Measurements from ENCODE around the gene RERE.
A peak's percentile ranks its signal among the peaks of the same experiment; 100 is the strongest.

RERE gene

GRCh38 chr1:8337776-8338525, 479.5 kb downstream of the RERE start:
- DNase-seq: no peak

GRCh38 chr1:8335246-8335645, 482.2 kb downstream of the RERE start:
- no peak for DNase-seq

- no peak for DNase-seq
Observed at GRCh38 chr1:8334106-8334851, 483.2 kb downstream of the RERE start.

GRCh38 chr1:8333246-8333987, 484.0 kb downstream of the RERE start:
- DNase-seq: no peak

GRCh38 chr1:8332806-8333205, 484.6 kb downstream of the RERE start:
- DNase-seq: no peak

GRCh38 chr1:8330271-8331125, 486.9 kb downstream of the RERE start:
- DNase-seq: no peak

- DNase-seq: no peak
Observed at GRCh38 chr1:8329858-8330257, 487.6 kb downstream of the RERE start.

GRCh38 chr1:8329439-8329838, 488.0 kb downstream of the RERE start:
- no peak for DNase-seq

GRCh38 chr1:8328271-8328670, 489.2 kb downstream of the RERE start:
- DNase-seq: no peak

GRCh38 chr1:8326265-8326664, 491.2 kb downstream of the RERE start:
- DNase-seq: no peak

GRCh38 chr1:8325771-8326170, 491.7 kb downstream of the RERE start:
- DNase-seq: no peak

GRCh38 chr1:8324176-8324810, 493.1 kb downstream of the RERE start:
- no peak for DNase-seq

GRCh38 chr1:8323706-8324105, 493.7 kb downstream of the RERE start:
- no peak for DNase-seq

- no peak for DNase-seq
Observed at GRCh38 chr1:8321612-8322011, 495.8 kb downstream of the RERE start.

- DNase-seq: no peak
Observed at GRCh38 chr1:8318436-8318835, 499.0 kb downstream of the RERE start.

GRCh38 chr1:8317647-8318381, 499.6 kb downstream of the RERE start, which contains the start of gene SLC45A1:
SLC45A1 (plus strand) TSS chr1:8318114; CDS start chr1:8324330, 6,216 bp downstream.
- DNase-seq: peak; percentile 43

GRCh38 chr1:8315573-8316475, 501.6 kb downstream of the RERE start:
- DNase-seq: no peak

- peak; percentile 71 for DNase-seq
Observed at GRCh38 chr1:8314346-8315280, 502.8 kb downstream of the RERE start.

- DNase-seq: no peak
Observed at GRCh38 chr1:8313231-8313630, 504.2 kb downstream of the RERE start.

Data from NCI-H1092 (cell line).